Common myeloid progenitor, CD34-positive (primary cell): Measurements from ENCODE around the gene PPP2R2B. TPM values are rescaled to one million over a fixed set of nuclear protein-coding genes. Genes with fewer than 3 reads are reported as not detected.

ENCODE experiments used
- CTCF ChIA-PET: fragments of 350-600 bp; sonication (Branson Sonifier 250); formaldehyde crosslinking; loops from one replicate; lab custom pipeline; 2021; ENCODE audit warnings: antibody characterized with exemption; lab: Charles Lee
- POLR2A ChIA-PET: fragments of 350-600 bp; sonication (Branson Sonifier 250); formaldehyde crosslinking; loops from one replicate; lab custom pipeline; 2021; ENCODE audit warnings: antibody characterized with exemption; lab: Charles Lee
- DNase-seq, 3 donors: peaks; one replicate each; pipeline versions ENCODE4 v3.0.0 to v3.0.0-alpha.2; 2013
- H3K27ac ChIP-seq, 2 experiments: 1 replicate in 1 of 2; 2 replicates in 1 of 2; pipeline ENCODE4 v1.7.0; 2013; ENCODE audit warnings: inconsistent platforms in 2 of 2, low read length in 2 of 2, mild to moderate bottlenecking in 2 of 2, low read depth in 1 of 2, moderate library complexity in 1 of 2; ENCODE audit not compliant: severe bottlenecking in 2 of 2, insufficient read depth in 1 of 2, poor library complexity in 1 of 2
- H3K27me3 ChIP-seq, 5 experiments: replicated peaks in 2 of 5; 1 replicate in 3 of 5; 2 replicates in 2 of 5; pipeline versions ENCODE4 v1.6.1 to v1.7.0; 2013; ENCODE audit warnings: low read length in 4 of 5, mild to moderate bottlenecking in 2 of 5, moderate library complexity in 2 of 5, inconsistent platforms in 1 of 5; ENCODE audit not compliant: insufficient read depth in 5 of 5, control insufficient read depth in 4 of 5
- H3K36me3 ChIP-seq, 4 experiments: 1 replicate in 2 of 4; 2 replicates in 2 of 4; pipeline versions ENCODE4 v1.6.1 to v1.7.0; 2013; ENCODE audit warnings: low read length in 3 of 4, control low read depth in 1 of 4, mild to moderate bottlenecking in 1 of 4; ENCODE audit not compliant: control insufficient read depth in 4 of 4, insufficient read depth in 4 of 4
- H3K4me1 ChIP-seq, 4 experiments: 1 replicate in 3 of 4; 2 replicates in 1 of 4; pipeline versions ENCODE4 v1.6.1 to v1.7.1; 2013; ENCODE audit warnings: low read length in 3 of 4, mild to moderate bottlenecking in 3 of 4, control low read depth in 1 of 4, inconsistent platforms in 1 of 4, moderate library complexity in 1 of 4; ENCODE audit not compliant: control insufficient read depth in 4 of 4, insufficient read depth in 4 of 4; ENCODE audit errors: control extremely low read depth in 1 of 4
- H3K4me3 ChIP-seq, 7 experiments: 1 replicate in 4 of 7; 2 replicates in 3 of 7; pipeline versions ENCODE4 v1.5.1 to v1.7.0; 2013; ENCODE audit warnings: mild to moderate bottlenecking in 7 of 7, low read length in 6 of 7, moderate library complexity in 6 of 7, inconsistent platforms in 2 of 7, low read depth in 2 of 7, control low read depth in 1 of 7; ENCODE audit not compliant: insufficient read depth in 4 of 7, control insufficient read depth in 1 of 7; ENCODE audit errors: extremely low read depth in 1 of 7
- H3K9me3 ChIP-seq, 5 experiments: 1 replicate in 4 of 5; 2 replicates in 1 of 5; pipeline versions ENCODE4 v1.6.1 to v1.7.1; 2013; ENCODE audit warnings: low read length in 4 of 5, mild to moderate bottlenecking in 2 of 5, inconsistent platforms in 1 of 5, low read depth in 1 of 5, moderate library complexity in 1 of 5; ENCODE audit not compliant: control insufficient read depth in 4 of 5, insufficient read depth in 2 of 5; ENCODE audit errors: control extremely low read depth in 1 of 5
- WGBS: methylation state at CpG from one replicate; pipeline ENCODE4 v1.1.5; 2013; ENCODE audit not compliant: insufficient coverage; 5-methylcytosine and 5-hydroxymethylcytosine counted together
- polyA plus RNA-seq: library from polyadenylated mRNA; unstranded; fragments of 120-200 nt; gene quantifications from one replicate; pipeline ENCODE4 v1.2.1, GENCODE V29; 2013

The PPP2R2B gene
- 0.92 TPM for polyA plus RNA-seq

DNA sequence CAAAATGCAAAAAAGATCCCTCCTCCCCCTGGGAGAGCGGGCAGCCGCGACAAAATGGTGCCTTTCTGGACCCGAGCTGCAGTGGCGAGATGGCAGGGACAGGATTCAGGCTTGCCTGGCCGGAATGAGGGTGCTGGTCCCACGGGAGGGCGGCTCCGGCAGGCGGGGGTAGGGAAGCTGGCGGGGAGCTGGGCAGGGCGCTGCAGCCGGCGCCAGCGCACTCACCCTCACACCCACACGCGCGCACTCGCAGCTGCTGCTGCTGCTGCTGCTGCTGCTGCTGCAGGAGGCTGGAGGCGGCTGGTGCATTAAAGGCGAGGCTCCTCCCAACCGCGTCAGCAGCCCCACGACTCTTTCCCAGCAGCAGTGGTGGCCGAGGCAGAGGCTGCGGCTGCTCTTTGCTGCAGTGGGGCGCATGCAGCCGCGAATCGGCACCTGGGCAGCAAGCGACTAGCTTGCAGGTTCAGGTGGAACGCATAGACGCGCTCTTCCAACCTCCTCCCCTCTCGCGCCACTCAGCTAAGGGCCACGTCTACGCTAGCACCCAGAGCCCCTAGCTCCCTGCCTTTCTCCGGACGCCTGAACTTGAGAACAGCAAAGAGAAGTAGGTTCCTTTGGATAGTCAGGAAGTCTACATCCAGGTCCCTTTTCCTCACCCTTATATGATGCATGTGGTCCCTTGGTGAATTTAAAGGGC, at the start of gene PPP2R2B:
Gene PPP2R2B (minus strand): TSS at position 282 of the 697 bp plus-strand sequence.
- H3K9me3 ChIP-seq: no peaks in the 10 kb centered on the region
- CTCF ChIA-PET: interaction anchor here (0.9 to 1.7 kb wide), 3 partner anchors 22 to 346 kb away, joined by 3 to 5 read pairs (median 3); no protein-coding TSS in a partner anchor
- under 1% methylated on average over 30 of the region's 40 CpGs for WGBS

DNA sequence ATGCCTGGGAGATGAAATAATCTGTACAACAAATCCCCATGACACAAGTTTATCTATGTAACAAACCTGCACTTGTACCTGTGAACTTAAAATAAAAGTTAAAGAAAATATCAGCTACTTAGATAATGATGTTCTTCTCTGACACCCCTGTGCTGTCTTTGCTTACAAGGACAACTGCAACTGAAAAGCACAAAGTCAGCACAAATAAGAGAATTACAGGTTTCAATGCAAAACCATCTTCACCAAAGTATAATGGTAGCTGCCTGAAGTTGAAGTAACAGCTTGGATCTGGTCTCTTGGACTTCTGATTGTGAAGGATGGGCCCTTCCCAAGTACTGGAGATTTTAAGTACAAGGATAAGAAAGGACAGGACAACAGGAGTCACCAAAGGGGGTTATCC, 45.6 kb upstream of the PPP2R2B start:
- no peaks in the 10 kb centered on the region for H3K9me3 ChIP-seq
- no peak overlapping the region for H3K27ac ChIP-seq
- no peaks in the 10 kb centered on the region for H3K4me1 ChIP-seq
- ChIA-PET POLR2A (no interaction called here), CTCF (no interaction called here)
- no peak for DNase-seq
- H3K36me3 ChIP-seq: no peaks in the 10 kb centered on the region
- H3K4me3 ChIP-seq: no peak overlapping the region
- H3K27me3 ChIP-seq: no peaks in the 10 kb centered on the region

More for the DNA sequence above, at the start of gene PPP2R2B:
- Histone ChIP-seq H3K4me1 (peaks cover 0 to 21% (median 15%) of the 10 kb centered on the region in 4 experiments), H3K27me3 (peaks cover 0 to 16% (median 7%) of the 10 kb centered on the region in 5 experiments), H3K36me3 (no peaks in the 10 kb centered on the region), H3K4me3 (peak within 1 kb of the TSS; percentile 51 to 90 (median 76)), H3K27ac (no peak within 1 kb of the TSS)
- peak; percentile 35 to 84 (median 70) for DNase-seq
- POLR2A ChIA-PET: interaction anchor here (0.6 kb wide), 1 partner anchor 202 kb away, joined by 3 read pairs; no protein-coding TSS in a partner anchor

DNA sequence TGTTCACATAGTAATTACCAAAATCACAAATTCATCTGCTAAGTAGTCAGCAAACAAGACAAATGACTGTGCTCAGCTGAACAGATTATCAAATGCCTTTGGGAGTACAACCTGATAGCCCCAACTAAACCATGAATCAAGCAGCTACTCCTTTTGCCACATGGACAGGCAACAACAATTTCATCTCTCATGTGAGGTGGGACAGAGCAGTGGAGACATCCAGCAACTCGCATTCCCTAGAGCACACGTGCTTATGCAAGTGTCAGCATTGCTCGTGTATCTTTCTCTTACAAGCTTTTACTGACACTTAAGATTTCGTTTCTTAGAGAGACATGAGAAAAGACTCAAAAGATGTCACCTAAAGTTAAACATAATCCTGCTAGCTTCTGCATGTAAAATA, 42.7 kb upstream of the PPP2R2B start:
- 94% methylated on average over 4 of the region's 4 CpGs for WGBS
- H3K36me3 ChIP-seq: no peaks in the 10 kb centered on the region
- DNase-seq: no peak
- H3K4me1 ChIP-seq: no peaks in the 10 kb centered on the region
- H3K27me3 ChIP-seq: no peaks in the 10 kb centered on the region
- ChIA-PET CTCF (no interaction called here), POLR2A (no interaction called here)
- H3K9me3 ChIP-seq: no peaks in the 10 kb centered on the region
- H3K27ac ChIP-seq: no peak overlapping the region
- H3K4me3 ChIP-seq: no peak overlapping the region

DNA sequence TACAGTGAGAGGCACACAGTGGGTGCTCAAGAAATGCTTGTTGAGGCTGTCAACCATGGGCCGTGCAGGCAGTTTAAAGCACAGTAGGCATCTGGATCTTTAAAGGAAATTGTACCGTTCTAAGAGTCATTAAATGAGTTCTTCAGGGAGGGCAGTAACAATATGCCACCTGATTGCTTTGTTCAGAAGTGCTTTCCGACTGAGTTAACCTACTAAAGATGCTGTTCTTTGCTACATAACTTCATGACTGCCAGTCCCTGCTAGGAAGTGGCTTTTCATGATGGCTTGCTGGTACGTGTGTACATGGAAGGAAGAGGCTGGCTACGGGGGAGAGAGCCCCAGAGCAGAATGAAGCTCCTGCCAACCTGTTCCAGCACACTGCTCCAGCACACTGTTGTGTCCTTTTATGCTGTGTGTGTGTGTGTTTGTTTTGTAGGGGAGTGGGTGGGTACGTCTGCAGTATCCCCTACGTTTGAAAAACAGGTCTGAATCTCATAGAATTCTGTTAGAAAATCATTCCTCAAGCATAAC, 41.9 kb upstream of the PPP2R2B start:
- no peaks in the 10 kb centered on the region for H3K4me1 ChIP-seq
- H3K27ac ChIP-seq: no peak overlapping the region
- ChIA-PET POLR2A (no interaction called here), CTCF (no interaction called here)
- no peaks in the 10 kb centered on the region for H3K27me3 ChIP-seq
- H3K36me3 ChIP-seq: no peaks in the 10 kb centered on the region
- no peaks in the 10 kb centered on the region for H3K9me3 ChIP-seq
- H3K4me3 ChIP-seq: no peak overlapping the region
- peak in 1 of 3 donors; percentile 5 for DNase-seq
- 60% methylated on average over 4 of the region's 7 CpGs for WGBS

DNA sequence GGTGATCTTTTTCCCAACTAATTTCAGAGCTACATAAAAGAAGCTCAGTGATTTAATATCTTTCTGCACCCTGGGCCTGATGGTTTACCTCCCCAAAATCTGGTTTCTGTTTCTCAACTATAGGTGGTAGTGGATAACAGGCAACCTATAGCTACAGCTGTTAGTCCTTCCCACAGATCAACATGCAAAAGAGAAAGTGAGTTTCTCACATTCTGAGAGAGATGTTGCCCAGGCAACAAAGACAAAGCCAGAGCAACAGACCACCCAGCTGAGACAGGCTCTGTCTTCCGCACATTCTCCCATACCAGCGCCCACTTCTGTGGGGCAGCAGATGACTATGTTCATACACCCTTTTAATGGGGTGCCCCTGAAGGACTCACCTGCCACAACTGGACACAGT, 40.7 kb upstream of the PPP2R2B start:
- ChIA-PET CTCF (interaction anchor here (1.6 kb wide), 1 partner anchor 48 kb away, joined by 3 read pairs; no protein-coding TSS in a partner anchor), POLR2A (no interaction called here)
- Histone ChIP-seq H3K4me3 (no peak overlapping the region), H3K27me3 (no peaks in the 10 kb centered on the region), H3K4me1 (no peaks in the 10 kb centered on the region), H3K9me3 (no peaks in the 10 kb centered on the region), H3K36me3 (no peaks in the 10 kb centered on the region), H3K27ac (no peak overlapping the region)
- peak in 2 of 3 donors; percentile 18 to 44 for DNase-seq
- 100% methylated on average over 2 of the region's 2 CpGs for WGBS

DNA sequence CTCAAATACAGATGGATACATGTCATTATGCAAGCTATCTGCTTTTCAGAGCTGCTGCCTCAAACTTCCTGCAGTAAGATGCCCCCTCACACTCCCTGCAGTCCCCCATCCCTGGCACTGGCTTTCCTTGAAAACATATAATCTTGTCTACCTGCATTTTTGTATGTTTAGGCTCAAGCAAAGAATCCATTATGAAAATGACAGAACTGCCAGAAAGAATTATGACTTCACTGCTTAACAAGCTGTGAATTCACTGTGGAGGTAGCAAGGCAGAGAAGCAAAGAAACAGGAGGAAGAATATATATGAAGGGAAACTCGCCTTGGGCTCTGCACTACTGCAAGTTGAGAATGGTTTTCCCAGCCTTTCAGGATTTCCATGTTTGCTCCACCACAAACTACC, 39.4 kb upstream of the PPP2R2B start:
- whole genome bisulfite sequencing: no CpG with 5 or more reads among the region's 1 CpG
- CTCF ChIA-PET: no interaction called here
- H3K36me3 ChIP-seq: no peaks in the 10 kb centered on the region
- POLR2A ChIA-PET: no interaction called here
- no peak for DNase-seq
- no peaks in the 10 kb centered on the region for H3K27me3 ChIP-seq
- no peak overlapping the region for H3K4me3 ChIP-seq
- no peaks in the 10 kb centered on the region for H3K9me3 ChIP-seq
- no peaks in the 10 kb centered on the region for H3K4me1 ChIP-seq
- no peak overlapping the region for H3K27ac ChIP-seq

DNA sequence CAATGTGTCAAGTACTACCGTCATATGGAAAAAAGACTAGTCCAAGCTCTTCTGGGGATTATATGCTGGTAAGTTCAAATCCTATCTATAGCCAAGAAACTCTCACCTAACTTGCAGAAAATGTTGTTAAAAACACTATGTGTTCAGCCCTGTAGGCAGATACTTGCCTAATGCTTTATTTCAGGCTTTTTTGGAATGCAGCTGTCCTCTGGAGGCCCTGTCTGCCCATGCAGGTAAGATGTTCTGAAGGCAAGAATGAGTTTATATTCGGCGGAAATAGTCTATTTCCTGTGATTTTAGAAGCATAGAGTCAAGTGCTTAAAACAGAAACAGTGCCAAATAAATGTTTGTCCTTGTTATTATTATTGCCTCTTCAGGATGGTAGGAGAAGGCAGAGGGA, 34.3 kb upstream of the PPP2R2B start:
- Histone ChIP-seq H3K36me3 (no peaks in the 10 kb centered on the region), H3K27me3 (no peaks in the 10 kb centered on the region), H3K4me1 (no peaks in the 10 kb centered on the region), H3K4me3 (no peak overlapping the region), H3K9me3 (no peaks in the 10 kb centered on the region), H3K27ac (no peak overlapping the region)
- 94% methylated on average over 3 of the region's 3 CpGs for WGBS
- POLR2A ChIA-PET: no interaction called here
- DNase-seq: no peak
- CTCF ChIA-PET: no interaction called here
